ENCODE results near the gene ADAMTS5.

DNA sequence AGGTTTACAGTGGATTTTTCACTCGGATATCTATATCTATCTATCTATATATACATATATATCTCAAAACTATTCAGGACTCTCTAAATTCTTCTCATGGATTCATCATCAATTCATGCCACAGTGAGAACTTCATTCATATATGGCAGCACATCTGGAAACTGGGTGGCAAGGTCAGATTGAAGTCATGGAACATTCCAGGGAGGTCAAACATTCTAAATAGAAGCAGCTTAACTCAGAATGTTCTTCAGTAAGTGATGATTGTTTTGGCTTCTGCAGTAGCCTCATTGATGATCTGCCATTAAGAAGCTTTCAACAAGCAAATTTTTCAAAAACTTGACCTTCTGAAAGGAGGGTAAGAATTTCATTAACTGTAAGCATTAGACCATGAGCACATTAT is 74.7 kb downstream of the ADAMTS5 start:
- TF ChIP-seq CTCF (IDR thresholded peaks at IDR 0.05; ENCODE audit: insufficient read depth, low read length) (no peak), POLR2AphosphoS5 (IDR thresholded peaks at IDR 0.05; ENCODE audit: low read depth) (no peak), REST (IDR thresholded peaks at IDR 0.05; ENCODE audit: insufficient replicate concordance, low read depth) (no peak)

Measured in HL-60 (cell line).